BE2C (cell line): ENCODE results near the gene COL5A1.

Experiments used
- DNase-seq: peaks from one replicate; pipeline ENCODE4 v3.0.0-alpha.2; 2020
- H3K27me3 ChIP-seq: fragments of 250-450 bp; sonication (Bioruptor Pico); 2 replicates; pipeline ENCODE4 v1.5.1; 2020; ENCODE audit warnings: mild to moderate bottlenecking
- H3K36me3 ChIP-seq: fragments of 250-450 bp; sonication (Bioruptor Pico); 2 replicates; pipeline ENCODE4 v1.5.1; 2020; ENCODE audit warnings: mild to moderate bottlenecking
- H3K4me1 ChIP-seq: fragments of 250-450 bp; sonication (Bioruptor Pico); 2 replicates; pipeline ENCODE4 v1.5.1; 2020
- H3K4me3 ChIP-seq: 2 replicates; pipeline ENCODE4 v1.5.1; 2011; ENCODE audit warnings: low read depth, low read length
- H3K9me3 ChIP-seq: fragments of 250-450 bp; sonication (Bioruptor Pico); 2 replicates; pipeline ENCODE4 v1.5.1; 2020
- CTCF ChIP-seq: IDR thresholded peaks from 2 replicates; pipeline ENCODE4 v1.5.1; 2012; ENCODE audit warnings: mild to moderate bottlenecking, low read depth, low read length

The COL5A1 gene

DNA sequence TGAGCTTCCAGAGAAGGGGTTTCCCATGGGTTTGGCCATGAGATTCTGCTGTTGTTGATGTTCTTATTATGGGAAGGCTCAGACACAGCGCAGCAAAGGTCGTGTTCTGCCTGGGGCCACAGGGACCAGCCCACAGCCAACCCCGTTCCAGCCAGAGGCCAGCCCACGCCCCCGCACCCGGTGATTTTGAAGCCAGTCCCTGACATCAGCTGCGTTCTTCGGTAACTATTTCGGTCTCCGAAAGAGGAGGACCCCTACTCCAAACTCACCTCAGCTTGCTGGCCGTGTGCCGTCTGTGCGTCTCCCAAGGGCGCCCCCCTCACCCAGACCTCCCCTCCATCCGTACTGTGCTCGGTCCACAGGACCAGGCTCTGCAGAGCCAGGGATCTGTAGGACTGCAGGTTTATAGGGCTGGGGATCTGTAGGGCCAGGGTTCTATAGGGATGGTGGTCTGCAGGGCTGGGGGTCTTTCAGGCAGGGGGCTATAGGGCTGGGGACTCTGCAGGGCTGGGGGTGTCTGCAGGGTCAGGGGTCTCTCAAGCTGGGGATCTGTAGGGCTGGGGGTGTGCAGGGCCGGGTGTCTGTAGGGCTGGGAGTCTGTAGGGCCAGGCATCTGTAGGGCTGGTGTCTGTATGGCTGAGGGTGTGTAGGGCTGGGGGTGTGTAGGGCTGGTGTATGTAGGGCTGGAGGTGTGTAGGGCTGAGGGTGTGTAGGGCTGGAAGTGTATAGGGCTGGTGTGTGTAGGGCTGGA lies 11.8 kb downstream of the COL5A1 start:
- no peaks in the 10 kb centered on the region for H3K36me3 ChIP-seq
- TF ChIP-seq CTCF = no peak
- no peaks in the 10 kb centered on the region for H3K9me3 ChIP-seq
- no peak for DNase-seq
- H3K4me3 ChIP-seq = no peak overlapping the region
- H3K4me1 ChIP-seq = no peaks in the 10 kb centered on the region
- H3K27me3 ChIP-seq = no peaks in the 10 kb centered on the region

- Histone ChIP-seq H3K4me3 (no peak overlapping the region), H3K4me1 (no peaks in the 10 kb centered on the region), H3K9me3 (no peaks in the 10 kb centered on the region), H3K36me3 (no peaks in the 10 kb centered on the region), H3K27me3 (no peaks in the 10 kb centered on the region)
- DNase-seq = peak; percentile 18
- TF ChIP-seq CTCF = no peak
Observed at GRCh38 chr9:134655101-134655500, 13.5 kb downstream of the COL5A1 start.

DNA sequence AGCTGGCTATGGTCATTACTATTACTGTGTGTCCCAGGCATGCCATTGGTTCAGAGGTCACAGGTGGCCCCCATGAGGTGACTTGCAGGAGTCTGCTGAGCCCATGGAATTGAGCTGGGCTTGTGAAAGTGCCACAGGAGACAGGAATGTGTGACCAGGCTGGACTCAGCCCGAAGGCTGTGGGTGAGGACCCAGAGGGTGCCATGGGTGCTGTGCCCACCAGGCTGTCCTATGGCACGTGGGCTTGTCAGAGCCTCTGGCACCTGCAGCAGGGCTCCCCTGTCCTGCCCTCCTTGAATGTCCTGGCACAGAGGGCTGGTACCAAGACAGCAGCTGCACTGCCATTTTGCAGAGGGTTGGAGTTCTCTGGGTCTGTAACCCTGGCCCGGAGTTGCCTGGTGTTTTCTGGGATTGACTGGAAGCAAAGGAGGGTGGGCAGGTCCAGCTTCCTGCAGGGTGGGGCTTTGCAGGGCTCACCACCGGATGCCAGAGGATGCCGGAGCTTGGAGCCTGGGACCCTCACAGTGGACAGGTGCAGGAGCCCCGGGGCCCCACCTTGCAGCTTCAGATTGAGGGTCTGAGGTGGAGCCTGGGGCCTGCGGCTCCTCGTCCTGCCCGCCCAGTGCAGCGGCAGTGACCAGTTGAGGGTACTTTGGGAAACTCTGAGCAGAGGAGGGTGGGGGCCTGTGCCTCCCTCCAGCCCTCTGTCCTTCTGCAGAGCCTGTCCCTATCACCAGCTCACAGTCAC lies 14.2 kb downstream of the COL5A1 start:
- no peak overlapping the region for H3K4me3 ChIP-seq
- peak; percentile 17 for DNase-seq
- H3K4me1 ChIP-seq = no peaks in the 10 kb centered on the region
- H3K27me3 ChIP-seq = no peaks in the 10 kb centered on the region
- no peak for TF ChIP-seq CTCF
- peaks cover 5% of the 10 kb centered on the region; the same call in 1 of the 2 replicates for H3K9me3 ChIP-seq
- H3K36me3 ChIP-seq = no peaks in the 10 kb centered on the region

- DNase-seq = peak; percentile 15
- no peak; the same call in 1 of the 2 replicates for TF ChIP-seq CTCF
- H3K4me3 ChIP-seq = no peak overlapping the region
- no peaks in the 10 kb centered on the region for H3K36me3 ChIP-seq
- peaks cover 6% of the 10 kb centered on the region; the same call in 1 of the 2 replicates for H3K9me3 ChIP-seq
- H3K27me3 ChIP-seq = no peaks in the 10 kb centered on the region
- H3K4me1 ChIP-seq = no peaks in the 10 kb centered on the region
Observed at GRCh38 chr9:134656334-134657006, 14.9 kb downstream of the COL5A1 start.

DNA sequence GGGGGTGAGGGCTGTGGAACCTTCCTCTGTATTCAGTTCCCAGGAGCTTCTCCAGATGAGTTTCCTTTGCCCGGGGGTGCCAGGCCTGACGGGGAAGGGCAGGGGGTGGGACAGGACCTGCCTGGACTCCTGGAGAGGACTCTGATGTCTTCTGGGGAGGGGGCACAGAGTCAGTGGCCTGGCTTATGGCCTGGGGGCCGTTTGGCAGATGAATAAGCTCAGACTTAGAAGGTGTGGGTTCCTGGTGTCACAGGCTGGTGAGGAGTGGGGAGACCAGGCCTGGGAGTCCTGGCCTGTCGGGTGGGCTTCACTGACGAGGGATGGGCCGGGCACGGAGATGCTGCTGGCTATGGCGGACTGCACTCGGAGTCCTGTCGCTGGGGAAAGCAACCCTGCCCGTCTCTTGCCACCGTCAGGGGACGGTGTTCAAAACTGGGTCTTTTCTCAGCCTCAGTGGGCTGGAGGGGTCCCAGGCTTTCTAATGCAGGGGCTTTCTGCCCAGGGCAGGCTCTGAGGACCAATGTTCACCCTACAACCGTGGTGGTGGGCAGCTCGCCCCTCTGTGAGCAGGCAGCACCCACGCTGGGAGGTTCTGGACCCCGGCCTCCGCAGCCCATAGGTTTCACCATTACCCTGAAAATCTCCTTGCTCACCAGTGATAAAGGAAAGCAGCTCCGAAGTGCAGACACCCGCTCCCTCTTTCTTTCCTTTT lies 16.2 kb downstream of the COL5A1 start:
- peaks cover 4% of the 10 kb centered on the region for H3K4me1 ChIP-seq
- H3K9me3 ChIP-seq = peaks cover 6% of the 10 kb centered on the region; the same call in 1 of the 2 replicates
- DNase-seq = peak; percentile 5
- no peaks in the 10 kb centered on the region for H3K27me3 ChIP-seq
- no peak overlapping the region for H3K4me3 ChIP-seq
- H3K36me3 ChIP-seq = no peaks in the 10 kb centered on the region
- no peak for TF ChIP-seq CTCF
